Transverse colon (tissue), 4 donors: ENCODE measurements around the gene BMP6.

Experiments
- EP300 ChIP-seq: sonication (generic); formaldehyde crosslinking; IDR thresholded peaks from one replicate; pipeline ENCODE4 v1.6.1; 2017; ENCODE audit warnings: antibody characterized with exemption, low read depth
- POLR2A ChIP-seq: fragments of 450-650 bp; IDR thresholded peaks from one replicate; pipeline ENCODE4 v1.6.1; 2016; ENCODE audit warnings: antibody characterized with exemption, mild to moderate bottlenecking, moderate library complexity
- POLR2AphosphoS5 ChIP-seq, 3 donors: sonication (generic); formaldehyde crosslinking; IDR thresholded peaks; one replicate each; pipeline ENCODE4 v1.6.1; 2016; ENCODE audit warnings: antibody characterized with exemption in 3 of 3
- TF ChIP-seq, protein P1 (sequence below), 5 experiments: fragments of 200-600 bp in 3 of 5; fragments of 450-650 bp in 2 of 5; sonication (generic) in 3 of 5; IDR thresholded peaks; 1 replicate in 2 of 5; 2 replicates in 3 of 5; pipeline ENCODE4 v1.5.1; 2016 to 2017; ENCODE audit warnings: antibody characterized with exemption in 5 of 5, inconsistent platforms in 3 of 5, mild to moderate bottlenecking in 2 of 5, moderate library complexity in 1 of 5

DNA sequence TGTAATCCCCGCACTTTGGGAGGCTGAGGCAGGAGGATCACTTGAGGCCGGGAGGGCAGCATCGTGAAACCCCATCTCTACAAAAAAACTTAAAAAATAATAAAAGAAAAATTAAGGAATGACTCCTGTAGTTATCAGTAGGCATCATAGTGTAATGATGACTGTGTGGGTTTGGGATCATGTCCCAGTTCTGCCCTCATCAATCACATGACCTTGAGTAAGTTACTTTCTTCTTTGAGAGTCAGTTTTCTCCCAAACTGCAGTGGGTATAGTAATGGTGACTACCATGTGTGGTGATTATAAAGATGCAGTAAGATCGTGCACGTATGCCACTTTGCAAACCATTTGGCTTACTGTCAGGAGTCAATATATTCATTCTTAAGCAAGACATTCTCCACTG, 95.5 kb downstream of the BMP6 start:
- TF ChIP-seq, protein P1, sequence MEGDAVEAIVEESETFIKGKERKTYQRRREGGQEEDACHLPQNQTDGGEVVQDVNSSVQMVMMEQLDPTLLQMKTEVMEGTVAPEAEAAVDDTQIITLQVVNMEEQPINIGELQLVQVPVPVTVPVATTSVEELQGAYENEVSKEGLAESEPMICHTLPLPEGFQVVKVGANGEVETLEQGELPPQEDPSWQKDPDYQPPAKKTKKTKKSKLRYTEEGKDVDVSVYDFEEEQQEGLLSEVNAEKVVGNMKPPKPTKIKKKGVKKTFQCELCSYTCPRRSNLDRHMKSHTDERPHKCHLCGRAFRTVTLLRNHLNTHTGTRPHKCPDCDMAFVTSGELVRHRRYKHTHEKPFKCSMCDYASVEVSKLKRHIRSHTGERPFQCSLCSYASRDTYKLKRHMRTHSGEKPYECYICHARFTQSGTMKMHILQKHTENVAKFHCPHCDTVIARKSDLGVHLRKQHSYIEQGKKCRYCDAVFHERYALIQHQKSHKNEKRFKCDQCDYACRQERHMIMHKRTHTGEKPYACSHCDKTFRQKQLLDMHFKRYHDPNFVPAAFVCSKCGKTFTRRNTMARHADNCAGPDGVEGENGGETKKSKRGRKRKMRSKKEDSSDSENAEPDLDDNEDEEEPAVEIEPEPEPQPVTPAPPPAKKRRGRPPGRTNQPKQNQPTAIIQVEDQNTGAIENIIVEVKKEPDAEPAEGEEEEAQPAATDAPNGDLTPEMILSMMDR (IDR thresholded peaks at IDR 0.05) = no peak
- TF ChIP-seq POLR2A (no peak), EP300 (no peak), POLR2AphosphoS5 (IDR thresholded peaks at IDR 0.05) (no peak)
